ENCODE results near the gene SBSN. TPM values are rescaled to one million over a fixed set of nuclear protein-coding genes. Genes with fewer than 3 reads are reported as not detected.

Gene SBSN
- total RNA-seq, 6 experiments from 2014 or later, result 1.6 to 3.3 (median 2.0) TPM

DNA sequence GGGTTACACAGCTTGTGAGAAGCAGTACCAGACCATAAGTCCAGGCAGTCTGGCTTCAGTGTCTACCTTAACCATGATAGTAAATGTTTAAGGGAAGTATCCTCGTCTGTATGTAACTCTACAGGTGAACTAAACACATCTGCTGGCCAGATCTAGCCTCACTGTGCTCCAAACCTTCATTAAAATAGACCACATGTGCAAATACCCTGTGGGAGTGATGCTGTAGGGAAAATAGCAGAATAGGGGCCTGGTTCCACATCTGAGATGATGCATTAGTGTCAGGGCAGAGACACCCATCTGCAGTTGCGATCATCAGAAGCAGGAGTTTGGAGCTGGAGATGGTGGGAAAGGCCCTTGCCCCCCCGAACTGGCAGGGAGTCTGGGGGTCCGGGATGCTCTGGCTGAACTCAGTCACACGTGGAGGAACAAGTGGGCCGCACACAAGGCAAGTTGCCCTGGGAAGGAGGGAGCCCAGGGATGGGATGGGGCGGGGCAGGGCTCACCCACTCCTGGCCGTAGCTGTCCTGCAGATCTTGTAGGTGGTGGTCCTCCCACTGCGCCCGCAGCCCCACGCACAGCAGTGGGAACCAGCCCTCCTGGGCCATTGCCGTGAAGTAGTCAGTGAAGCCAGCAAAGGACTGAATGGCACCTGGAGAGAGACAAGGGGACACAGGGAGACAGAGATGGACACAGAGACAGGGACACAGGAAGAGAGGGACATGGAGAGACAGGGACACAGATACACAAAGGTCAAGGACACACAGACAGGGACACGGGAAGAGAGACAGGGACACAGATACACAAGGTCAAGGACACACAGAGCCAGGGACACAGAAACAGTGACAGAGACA is 24.6 kb upstream of the SBSN start:
- Mint-ChIP-seq H3K36me3 (ENCODE audit: low read depth) (no peaks in the 10 kb centered on the region), H3K4me1 (ENCODE audit: low read depth) (no peaks in the 10 kb centered on the region), H3K27ac (no peak overlapping the region), H3K4me3 (no peak overlapping the region), H3K9me3 (no peaks in the 10 kb centered on the region), H3K27me3 (ENCODE audit: insufficient read depth) (peaks cover 14% of the 10 kb centered on the region)
- DNase-seq, result no peak
- TF ChIP-seq, protein P1, sequence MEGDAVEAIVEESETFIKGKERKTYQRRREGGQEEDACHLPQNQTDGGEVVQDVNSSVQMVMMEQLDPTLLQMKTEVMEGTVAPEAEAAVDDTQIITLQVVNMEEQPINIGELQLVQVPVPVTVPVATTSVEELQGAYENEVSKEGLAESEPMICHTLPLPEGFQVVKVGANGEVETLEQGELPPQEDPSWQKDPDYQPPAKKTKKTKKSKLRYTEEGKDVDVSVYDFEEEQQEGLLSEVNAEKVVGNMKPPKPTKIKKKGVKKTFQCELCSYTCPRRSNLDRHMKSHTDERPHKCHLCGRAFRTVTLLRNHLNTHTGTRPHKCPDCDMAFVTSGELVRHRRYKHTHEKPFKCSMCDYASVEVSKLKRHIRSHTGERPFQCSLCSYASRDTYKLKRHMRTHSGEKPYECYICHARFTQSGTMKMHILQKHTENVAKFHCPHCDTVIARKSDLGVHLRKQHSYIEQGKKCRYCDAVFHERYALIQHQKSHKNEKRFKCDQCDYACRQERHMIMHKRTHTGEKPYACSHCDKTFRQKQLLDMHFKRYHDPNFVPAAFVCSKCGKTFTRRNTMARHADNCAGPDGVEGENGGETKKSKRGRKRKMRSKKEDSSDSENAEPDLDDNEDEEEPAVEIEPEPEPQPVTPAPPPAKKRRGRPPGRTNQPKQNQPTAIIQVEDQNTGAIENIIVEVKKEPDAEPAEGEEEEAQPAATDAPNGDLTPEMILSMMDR (IDR thresholded peaks at IDR 0.05), result no peak

DNA sequence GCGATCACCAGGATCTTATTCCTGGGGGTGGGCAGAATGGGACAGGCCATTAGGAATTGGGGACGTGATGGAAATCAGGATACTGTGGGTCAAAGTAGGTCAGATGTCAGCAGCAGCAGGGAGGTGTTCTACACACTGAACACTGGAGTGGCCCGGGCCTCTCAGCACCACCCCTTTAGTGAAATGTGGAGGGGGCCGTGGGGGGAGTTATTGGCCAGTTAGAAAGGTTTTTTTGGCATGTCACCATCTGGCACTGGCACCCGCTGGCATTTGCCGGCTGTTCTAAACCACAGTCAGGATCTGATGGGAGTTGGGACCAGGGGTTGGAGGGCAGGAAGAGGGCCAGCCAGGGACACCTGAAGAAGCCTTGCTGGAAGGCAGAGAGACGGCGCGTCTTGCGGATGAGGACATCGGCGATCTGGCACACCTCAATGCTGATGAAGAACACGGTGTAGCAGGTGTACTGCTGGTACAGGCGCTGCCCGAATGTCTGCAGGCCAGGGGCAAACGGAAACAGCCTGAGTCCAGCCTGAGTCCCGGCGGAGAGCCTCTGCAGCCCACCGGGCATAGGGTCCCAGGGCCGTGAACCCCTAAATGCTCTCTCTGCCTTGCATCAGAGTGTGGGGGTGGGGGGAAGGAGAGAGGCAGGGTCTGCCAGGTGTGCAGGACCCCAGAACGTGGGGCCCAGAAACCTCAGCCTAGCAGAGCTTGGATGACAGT is 23.1 kb upstream of the SBSN start:
- TF ChIP-seq, protein P1 (IDR thresholded peaks at IDR 0.05), result no peak
- H3K27ac Mint-ChIP-seq, result no peak overlapping the region
- no peaks in the 10 kb centered on the region for H3K9me3 Mint-ChIP-seq
- H3K36me3 Mint-ChIP-seq (ENCODE audit: low read depth), result peaks cover 6% of the 10 kb centered on the region; the same call in 1 of the 2 replicates
- no peak overlapping the region for H3K4me3 Mint-ChIP-seq
- no peak for DNase-seq
- peaks cover 10% of the 10 kb centered on the region for H3K27me3 Mint-ChIP-seq (ENCODE audit: insufficient read depth)
- H3K4me1 Mint-ChIP-seq (ENCODE audit: low read depth), result peaks cover 12% of the 10 kb centered on the region

DNA sequence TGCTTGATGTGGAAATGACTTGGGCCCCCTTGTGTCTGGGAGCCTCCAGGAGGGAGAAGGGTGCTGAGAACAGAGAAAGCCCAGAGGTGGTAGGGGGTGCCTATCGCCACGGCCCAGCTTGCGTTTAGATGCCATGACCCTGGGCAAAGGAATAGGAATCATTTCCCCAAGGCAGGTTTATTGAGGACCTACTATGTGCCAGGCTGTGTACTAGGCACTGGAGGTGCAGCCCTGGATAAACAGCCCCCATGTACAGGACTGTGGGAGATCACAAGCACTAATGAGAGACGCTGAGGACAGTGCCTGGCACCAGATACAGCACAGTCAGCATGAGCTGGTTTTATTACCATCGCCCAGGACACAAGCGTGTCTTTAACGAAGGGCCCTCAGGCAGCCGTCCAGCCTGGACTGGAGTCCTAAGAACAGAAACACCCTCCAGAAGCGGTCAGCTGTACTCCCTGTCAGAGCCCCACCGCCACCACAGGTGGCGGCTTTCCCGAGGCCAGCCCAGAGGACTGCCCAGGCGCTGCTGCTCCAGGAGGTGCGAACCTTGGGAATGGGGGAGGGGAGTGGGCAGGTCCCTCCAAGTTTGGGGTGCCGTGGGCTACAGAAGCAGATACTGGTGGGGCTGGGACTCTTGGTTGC is 21.9 kb upstream of the SBSN start:
- H3K27me3 Mint-ChIP-seq (ENCODE audit: insufficient read depth), result peaks cover 8% of the 10 kb centered on the region
- H3K36me3 Mint-ChIP-seq (ENCODE audit: low read depth), result peaks cover 6% of the 10 kb centered on the region; the same call in 1 of the 2 replicates
- H3K4me1 Mint-ChIP-seq (ENCODE audit: low read depth), result peaks cover 15% of the 10 kb centered on the region
- no peaks in the 10 kb centered on the region for H3K9me3 Mint-ChIP-seq
- TF ChIP-seq, protein P1 (IDR thresholded peaks at IDR 0.05), result no peak
- no peak for DNase-seq
- H3K27ac Mint-ChIP-seq, result no peak overlapping the region
- H3K4me3 Mint-ChIP-seq, result no peak overlapping the region

DNA sequence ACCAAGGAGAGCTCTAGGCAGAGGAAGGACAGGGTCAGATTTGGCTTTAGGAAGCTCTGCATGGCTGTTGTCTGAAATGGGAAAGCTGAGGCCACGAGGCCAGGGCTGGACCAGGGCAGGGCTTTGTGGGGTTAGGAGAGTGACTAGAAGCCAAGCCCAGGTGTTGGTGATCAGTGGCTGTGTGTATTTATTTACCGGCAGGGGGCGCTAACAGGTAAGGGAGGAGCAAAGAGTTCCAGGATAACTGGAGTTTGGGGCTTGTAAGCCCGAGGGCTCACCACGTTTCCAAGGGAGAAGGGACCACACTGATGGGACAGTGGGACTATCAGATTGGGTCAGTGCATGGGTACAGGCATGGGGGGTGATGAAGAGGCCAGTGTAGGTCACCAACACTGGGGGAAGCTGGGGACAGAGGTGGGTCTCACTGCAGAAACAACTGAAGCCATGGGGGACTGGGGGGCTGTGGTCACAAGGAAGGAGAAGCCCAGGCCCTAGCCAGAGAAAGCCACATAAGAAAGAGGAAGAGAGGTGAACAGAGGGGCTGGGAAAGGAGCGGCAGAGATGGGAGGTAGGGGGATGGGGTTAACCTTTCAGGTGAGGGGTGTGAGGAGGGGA is 21.2 kb upstream of the SBSN start:
- Mint-ChIP-seq H3K27me3 (ENCODE audit: insufficient read depth) (peaks cover 6% of the 10 kb centered on the region), H3K27ac (no peak overlapping the region), H3K4me1 (ENCODE audit: low read depth) (peaks cover 19% of the 10 kb centered on the region), H3K4me3 (no peak overlapping the region), H3K9me3 (no peaks in the 10 kb centered on the region), H3K36me3 (ENCODE audit: low read depth) (peaks cover 6% of the 10 kb centered on the region; the same call in 1 of the 2 replicates)
- peak; percentile 46 for DNase-seq
- TF ChIP-seq, protein P1 (IDR thresholded peaks at IDR 0.05), result peak; percentile 92

DNA sequence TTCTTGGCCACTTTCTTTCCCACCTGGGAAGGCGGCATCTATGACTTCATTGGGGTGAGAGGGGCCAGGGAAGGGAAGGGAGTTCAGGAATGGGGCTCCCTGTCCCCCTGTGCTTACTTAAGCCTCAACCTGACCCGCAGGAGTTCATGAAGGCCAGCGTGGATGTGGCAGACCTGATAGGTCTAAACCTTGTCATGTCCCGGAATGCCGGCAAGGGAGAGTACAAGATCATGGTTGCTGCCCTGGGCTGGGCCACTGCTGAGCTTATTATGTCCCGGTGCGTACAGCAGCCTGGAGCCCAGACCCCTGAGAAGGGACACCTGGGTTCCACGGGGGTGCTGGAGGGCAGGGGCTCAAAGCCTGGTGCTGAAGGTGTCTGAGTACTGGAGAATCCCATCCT is 18.4 kb upstream of the SBSN start:
- Mint-ChIP-seq H3K4me1 (ENCODE audit: low read depth) (peaks cover 22% of the 10 kb centered on the region), H3K36me3 (ENCODE audit: low read depth) (peaks cover 6% of the 10 kb centered on the region; the same call in 1 of the 2 replicates), H3K27ac (peak overlapping the region; percentile 75), H3K4me3 (peak overlapping the region; percentile 97), H3K27me3 (ENCODE audit: insufficient read depth) (peaks cover 2% of the 10 kb centered on the region), H3K9me3 (no peaks in the 10 kb centered on the region)
- TF ChIP-seq, protein P1 (IDR thresholded peaks at IDR 0.05), result no peak
- DNase-seq, result no peak

Measured in HFFc6 (cell line).